GM18909 (cell line): ENCODE data around the gene ANK3.
A peak's percentile ranks its signal among the peaks of the same experiment; 100 is the strongest.

Experiments used
- ATAC-seq: cut with Tn5 transposase; IDR thresholded peaks from one replicate; pipeline ENCODE4 v1.9.1; 2021; ENCODE audit warnings: mild to moderate bottlenecking; ENCODE audit not compliant: unreplicated experiment, poor library complexity

The ANK3 gene

GRCh38 chr10:60023155-60023877 is 366.4 kb downstream of the ANK3 start:
- ATAC-seq: no peak

- no peak for ATAC-seq
Measured at GRCh38 chr10:60021361-60021760, 368.3 kb downstream of the ANK3 start.

GRCh38 chr10:60016794-60017193 is 372.9 kb downstream of the ANK3 start:
- no peak for ATAC-seq

- ATAC-seq: no peak
Measured at GRCh38 chr10:60009710-60010383, 379.8 kb downstream of the ANK3 start.

GRCh38 chr10:60009276-60009675 is 380.4 kb downstream of the ANK3 start:
- no peak for ATAC-seq

GRCh38 chr10:60008816-60009215 is 380.9 kb downstream of the ANK3 start:
- ATAC-seq: no peak

- ATAC-seq: no peak
Measured at GRCh38 chr10:60006062-60006461, 383.6 kb downstream of the ANK3 start.

GRCh38 chr10:60003651-60004523 is 385.8 kb downstream of the ANK3 start:
- no peak for ATAC-seq

- ATAC-seq: no peak
Measured at GRCh38 chr10:60000747-60001146, 388.9 kb downstream of the ANK3 start.

- ATAC-seq: no peak
Measured at GRCh38 chr10:59997827-59998525, 391.7 kb downstream of the ANK3 start.

GRCh38 chr10:59995862-59996261 is 393.8 kb downstream of the ANK3 start:
- no peak for ATAC-seq

- ATAC-seq: no peak
Measured at GRCh38 chr10:59993931-59994330, 395.7 kb downstream of the ANK3 start.

GRCh38 chr10:59991661-59992060 is 398.0 kb downstream of the ANK3 start:
- ATAC-seq: peak; percentile 69

GRCh38 chr10:59991117-59991516 is 398.6 kb downstream of the ANK3 start:
- no peak for ATAC-seq

GRCh38 chr10:59985639-59986038 is 404.0 kb downstream of the ANK3 start:
- ATAC-seq: no peak

- ATAC-seq: no peak
Measured at GRCh38 chr10:59984415-59984814, 405.3 kb downstream of the ANK3 start.

- ATAC-seq: no peak
Measured at GRCh38 chr10:59980356-59980755, 409.3 kb downstream of the ANK3 start.

GRCh38 chr10:59977486-59977885 is 412.2 kb downstream of the ANK3 start:
- no peak for ATAC-seq

- ATAC-seq: no peak
Measured at GRCh38 chr10:59976909-59977308, 412.8 kb downstream of the ANK3 start.
